ENCODE data around the gene TALDO1. TPM values are rescaled to one million over a fixed set of nuclear protein-coding genes. Genes with fewer than 3 reads are reported as not detected.

TALDO1 gene
- total RNA-seq, 1 experiment from 2014 or later = 268 TPM

DNA sequence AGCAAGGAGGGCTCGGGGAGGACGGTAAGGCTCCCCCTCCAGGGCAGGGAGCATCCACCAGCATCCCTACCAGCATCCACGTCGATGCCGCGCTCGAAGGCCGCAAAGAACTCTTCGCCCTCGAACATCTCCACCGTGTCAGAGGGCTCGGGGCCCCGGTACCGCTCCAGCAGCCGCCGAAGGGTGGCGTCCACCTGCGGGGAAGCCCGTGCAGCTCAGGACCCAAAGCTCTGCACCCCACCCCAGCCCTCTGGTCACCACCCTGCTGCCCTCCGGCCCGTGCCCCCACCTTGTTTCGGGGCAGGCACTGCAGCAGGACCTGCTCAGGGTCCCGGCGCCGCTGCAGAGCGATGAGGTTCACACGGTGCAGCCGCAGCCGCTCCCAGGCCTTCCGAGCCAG is 53.2 kb downstream of the TALDO1 start:
- no peaks in the 10 kb centered on the region for H3K79me2 ChIP-seq (ENCODE audit: insufficient read depth, low read length)
- no peak overlapping the region; a peak in 1 of 5 replicates for H3K4me3 Mint-ChIP-seq
- H3K27me3 ChIP-seq (ENCODE audit: insufficient read depth, low read length) = no peaks in the 10 kb centered on the region
- H3T11ph ChIP-seq (ENCODE audit: low read length) = no peak overlapping the region
- H3K23me2 ChIP-seq (ENCODE audit: insufficient read length, low read depth, low read length, poor library complexity, severe bottlenecking) = peaks cover 15% of the 10 kb centered on the region
- H3K9me3 ChIP-seq (ENCODE audit: control insufficient read depth, low read depth, low read length) = no peaks in the 10 kb centered on the region
- H2BK12ac ChIP-seq (ENCODE audit: insufficient read length, low read depth, low read length) = no peak overlapping the region
- H4K5ac ChIP-seq (ENCODE audit: insufficient read length, low read depth, low read length) = no peak overlapping the region
- peaks cover 0 to 8% (median 8%) of the 10 kb centered on the region in 3 experiments; a peak in 4 of 7 replicates for H3K36me3 Mint-ChIP-seq (ENCODE audit: insufficient read depth in 1 of 3, low read depth in 3 of 3)
- H3K9me3 Mint-ChIP-seq = no peaks in the 10 kb centered on the region
- TF ChIP-seq, protein P1, sequence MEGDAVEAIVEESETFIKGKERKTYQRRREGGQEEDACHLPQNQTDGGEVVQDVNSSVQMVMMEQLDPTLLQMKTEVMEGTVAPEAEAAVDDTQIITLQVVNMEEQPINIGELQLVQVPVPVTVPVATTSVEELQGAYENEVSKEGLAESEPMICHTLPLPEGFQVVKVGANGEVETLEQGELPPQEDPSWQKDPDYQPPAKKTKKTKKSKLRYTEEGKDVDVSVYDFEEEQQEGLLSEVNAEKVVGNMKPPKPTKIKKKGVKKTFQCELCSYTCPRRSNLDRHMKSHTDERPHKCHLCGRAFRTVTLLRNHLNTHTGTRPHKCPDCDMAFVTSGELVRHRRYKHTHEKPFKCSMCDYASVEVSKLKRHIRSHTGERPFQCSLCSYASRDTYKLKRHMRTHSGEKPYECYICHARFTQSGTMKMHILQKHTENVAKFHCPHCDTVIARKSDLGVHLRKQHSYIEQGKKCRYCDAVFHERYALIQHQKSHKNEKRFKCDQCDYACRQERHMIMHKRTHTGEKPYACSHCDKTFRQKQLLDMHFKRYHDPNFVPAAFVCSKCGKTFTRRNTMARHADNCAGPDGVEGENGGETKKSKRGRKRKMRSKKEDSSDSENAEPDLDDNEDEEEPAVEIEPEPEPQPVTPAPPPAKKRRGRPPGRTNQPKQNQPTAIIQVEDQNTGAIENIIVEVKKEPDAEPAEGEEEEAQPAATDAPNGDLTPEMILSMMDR (conservative IDR thresholded peaks at IDR 0.05) = no peak
- no peak overlapping the region for H2AFZ ChIP-seq (ENCODE audit: low read length)
- H3K4me1 ChIP-seq (ENCODE audit: insufficient read depth, low read length) = no peaks in the 10 kb centered on the region; the same call in 1 of the 2 replicates
- H3K4ac ChIP-seq (ENCODE audit: low read depth, low read length) = no peak overlapping the region
- no peak overlapping the region for H3K27ac Mint-ChIP-seq
- H3K9ac ChIP-seq (ENCODE audit: extremely low read depth, insufficient read length, low read length) = no peak overlapping the region
- no peak overlapping the region for H4K8ac ChIP-seq (replicated peaks; ENCODE audit: insufficient read length, low read depth, low read length)
- H4K20me1 ChIP-seq (ENCODE audit: control insufficient read depth, insufficient read depth, insufficient read length) = peaks cover 2% of the 10 kb centered on the region
- H3K79me1 ChIP-seq (ENCODE audit: insufficient read depth, low read depth, low read length, poor library complexity, severe bottlenecking) = no peaks in the 10 kb centered on the region
- H2BK15ac ChIP-seq (ENCODE audit: low read depth, low read length) = no peak overlapping the region
- no peak overlapping the region for H2BK120ac ChIP-seq (ENCODE audit: low read depth, low read length, poor library complexity, severe bottlenecking)
- H3K4me1 Mint-ChIP-seq = peaks cover 14 to 23% of the 10 kb centered on the region in 2 experiments
- no peak overlapping the region for H3K27ac ChIP-seq (ENCODE audit: insufficient read length, low read depth, low read length)
- no peak overlapping the region for H3K14ac ChIP-seq (ENCODE audit: insufficient read depth, low read length)
- H3K56ac ChIP-seq (ENCODE audit: insufficient read length, low read depth, low read length) = no peak overlapping the region
- no peaks in the 10 kb centered on the region for H3K27me3 Mint-ChIP-seq (ENCODE audit: low read depth)
- no peak overlapping the region for H3K18ac ChIP-seq (ENCODE audit: insufficient read length, low read depth, low read length)
- H2AK5ac ChIP-seq (ENCODE audit: insufficient read length, low read length) = no peak overlapping the region
- no CpG with 5 or more reads among the region's 30 CpGs for WGBS (ENCODE audit: extremely low coverage, insufficient read length, low lambda C conversion rate)
- H4K91ac ChIP-seq (ENCODE audit: insufficient read length, low read depth, low read length) = no peak overlapping the region
- H2BK5ac ChIP-seq (ENCODE audit: insufficient read length, low read length) = no peak overlapping the region
- DNase-seq = no peak
- H2BK20ac ChIP-seq (ENCODE audit: low read depth, low read length, poor library complexity, severe bottlenecking) = no peak overlapping the region
- H3K23ac ChIP-seq (ENCODE audit: insufficient read length, low read depth, low read length) = no peak overlapping the region
- no peak overlapping the region for H3K4me2 ChIP-seq (ENCODE audit: insufficient read depth, insufficient read length, low read length)

Measured in H9 (cell line).